Activated CD4-positive, alpha-beta T cell treated with anti-CD3 and anti-CD28 coated beads, Interleukin-2, Interleukin-4, amounts not matched to agents 100 ng/mL and 50 ng/mL, durations not matched to agents 16 hours and 8 hours (primary cell): ENCODE data around the gene CDK5R2.

Experiments
- DNase-seq: peaks from one replicate; pipeline ENCODE4 v3.0.0-alpha.2; 2020; ENCODE audit warnings: low spot score

Gene CDK5R2

GRCh38 chr2:219002395-219003266, 43.2 kb downstream of the CDK5R2 start:
- peak; percentile 34 for DNase-seq

GRCh38 chr2:219003267-219003634, 43.8 kb downstream of the CDK5R2 start:
- DNase-seq: no peak

- no peak for DNase-seq
These were observed 44.5 kb downstream of the CDK5R2 start for GRCh38 chr2:219003979-219004378.

- DNase-seq: no peak
These were observed 49.8 kb downstream of the CDK5R2 start for GRCh38 chr2:219009294-219009693.

- DNase-seq: no peak
These were observed 50.8 kb downstream of the CDK5R2 start for GRCh38 chr2:219010162-219010756.

- DNase-seq: no peak
These were observed 51.4 kb downstream of the CDK5R2 start for GRCh38 chr2:219010873-219011272.
